IPS DF 6.9 (cell line): ENCODE results near the gene TMEM89.

Source experiments
- DNase-seq: peaks from one replicate; pipeline ENCODE4 v3.0.0-alpha.2; 2013; ENCODE audit warnings: low read depth, low spot score
- H3K27ac ChIP-seq: one replicate; pipeline ENCODE4 v1.5.1; 2013; ENCODE audit warnings: low read length, control low read depth
- H3K27me3 ChIP-seq: 2 replicates; pipeline ENCODE4 v1.6.1; 2013; ENCODE audit warnings: mild to moderate bottlenecking, low read length; ENCODE audit not compliant: control insufficient read depth, insufficient read depth
- H3K36me3 ChIP-seq: 2 replicates; pipeline ENCODE4 v1.6.1; 2013; ENCODE audit warnings: low read length; ENCODE audit not compliant: control insufficient read depth, insufficient read depth
- H3K4me1 ChIP-seq: 2 replicates; pipeline ENCODE4 v1.6.1; 2013; ENCODE audit warnings: low read length; ENCODE audit not compliant: control insufficient read depth, insufficient read depth
- H3K4me3 ChIP-seq: 2 replicates; pipeline ENCODE4 v1.5.1; 2013; ENCODE audit warnings: mild to moderate bottlenecking, low read length
- H3K9me3 ChIP-seq: 2 replicates; pipeline ENCODE4 v1.6.1; 2013; ENCODE audit warnings: low read length, inconsistent platforms; ENCODE audit not compliant: control insufficient read depth, insufficient read depth
- WGBS: extraction: QIAGEN DNeasy Blood & Tissue Kit; methylation state at CpG from one replicate; pipeline ENCODE4 v1.1.7; 2013; ENCODE audit warnings: mixed read lengths, missing lambda C conversion rate; ENCODE audit not compliant: insufficient read length, insufficient coverage; 5-methylcytosine and 5-hydroxymethylcytosine counted together

The TMEM89 gene

DNA sequence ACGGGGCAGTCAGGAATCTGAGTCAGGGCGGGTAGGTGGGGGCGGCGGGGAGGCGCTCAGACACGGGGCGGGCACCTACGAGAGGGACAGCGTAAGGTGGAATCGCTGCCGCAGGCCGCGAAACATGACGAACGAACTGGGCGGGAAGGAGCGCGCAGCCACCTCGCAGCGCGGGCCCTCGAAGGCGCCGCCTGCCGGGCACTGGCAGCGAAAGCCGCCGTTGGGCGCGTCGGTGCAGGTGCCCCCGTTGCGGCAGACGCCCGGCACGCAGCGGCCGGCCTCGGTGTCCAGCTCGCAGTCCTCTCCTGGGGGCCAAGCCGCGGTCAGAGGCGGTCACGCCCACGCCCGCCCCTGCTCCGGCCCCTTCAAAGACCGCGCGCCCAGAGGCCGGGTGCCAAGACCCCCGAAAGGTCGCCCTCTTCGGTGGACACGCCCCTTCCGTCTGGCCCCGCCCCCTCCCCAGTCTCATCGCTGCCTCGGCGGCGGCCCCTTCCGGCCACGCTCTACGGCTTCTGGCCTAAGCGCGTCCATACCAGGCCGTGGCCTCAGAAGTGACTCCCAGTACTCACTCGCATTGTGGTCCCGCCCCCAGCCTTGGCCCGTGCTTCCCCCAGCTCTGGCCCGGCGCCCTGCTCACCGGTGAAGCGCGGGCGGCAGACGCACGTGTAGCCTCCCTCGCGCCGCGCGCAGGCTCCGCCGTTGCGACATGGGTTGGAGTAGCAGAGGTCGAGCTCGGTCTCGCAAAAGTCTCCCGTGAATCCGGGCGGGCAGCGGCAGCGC is 34.7 kb upstream of the TMEM89 start:
- Histone ChIP-seq H3K9me3 (no peaks in the 10 kb centered on the region), H3K27me3 (no peaks in the 10 kb centered on the region), H3K27ac (no peak overlapping the region), H3K4me3 (peak overlapping the region; percentile 40; the same call in 1 of the 2 replicates), H3K4me1 (peaks cover 4% of the 10 kb centered on the region), H3K36me3 (peaks cover 5% of the 10 kb centered on the region)
- WGBS: no CpG with 5 or more reads among the region's 94 CpGs
- no peak for DNase-seq

DNA sequence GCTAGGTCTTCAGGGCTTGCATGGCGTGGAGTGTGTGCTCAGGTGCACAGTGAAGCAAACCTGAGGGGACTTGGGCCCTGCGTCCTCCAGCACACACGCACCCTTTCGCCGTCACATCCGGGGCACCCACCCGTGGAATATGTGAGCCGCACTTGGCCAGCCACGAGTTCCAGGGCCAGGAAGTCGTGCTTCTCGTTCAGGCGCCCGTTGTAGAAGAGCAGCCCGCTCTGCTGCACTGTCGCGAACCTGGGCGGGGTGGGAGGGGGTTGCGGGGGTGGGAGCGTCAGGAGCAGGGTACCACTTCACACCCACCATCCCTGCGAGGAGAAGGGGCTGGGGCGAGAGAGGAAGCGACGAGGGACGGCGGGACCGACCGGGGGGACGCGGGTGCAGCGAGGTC is 34.0 kb upstream of the TMEM89 start:
- WGBS: no CpG with 5 or more reads among the region's 30 CpGs
- H3K27ac ChIP-seq: no peak overlapping the region
- peaks cover 4% of the 10 kb centered on the region for H3K4me1 ChIP-seq
- no peaks in the 10 kb centered on the region for H3K27me3 ChIP-seq
- H3K36me3 ChIP-seq: peaks cover 11% of the 10 kb centered on the region; the same call in 1 of the 2 replicates
- no peak for DNase-seq
- H3K4me3 ChIP-seq: peak overlapping the region; percentile 40; the same call in 1 of the 2 replicates
- no peaks in the 10 kb centered on the region for H3K9me3 ChIP-seq

DNA sequence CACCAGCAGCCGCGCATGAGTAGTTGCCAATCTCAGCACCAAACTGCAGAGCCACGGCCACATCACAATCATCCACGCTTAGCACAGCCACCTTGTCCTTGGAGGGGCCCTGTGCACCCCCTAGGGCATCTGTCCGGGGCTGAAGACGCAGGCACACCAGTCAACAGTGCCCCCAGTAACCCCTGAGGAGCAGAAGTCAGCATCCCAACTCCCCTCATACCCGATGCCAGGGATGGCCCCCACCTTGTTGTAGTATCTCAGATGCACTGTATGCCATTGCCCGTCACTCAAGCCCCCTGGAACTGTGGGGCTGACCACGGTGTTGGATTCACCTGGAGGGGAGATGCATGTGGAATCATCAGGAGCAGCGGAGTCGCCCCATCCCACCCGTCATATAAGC is 33.5 kb upstream of the TMEM89 start:
- H3K27me3 ChIP-seq: no peaks in the 10 kb centered on the region
- H3K36me3 ChIP-seq: peaks cover 11% of the 10 kb centered on the region; the same call in 1 of the 2 replicates
- peaks cover 4% of the 10 kb centered on the region for H3K4me1 ChIP-seq
- H3K9me3 ChIP-seq: no peaks in the 10 kb centered on the region
- no peak overlapping the region for H3K4me3 ChIP-seq
- WGBS: no CpG with 5 or more reads among the region's 12 CpGs
- no peak overlapping the region for H3K27ac ChIP-seq
- DNase-seq: no peak

DNA sequence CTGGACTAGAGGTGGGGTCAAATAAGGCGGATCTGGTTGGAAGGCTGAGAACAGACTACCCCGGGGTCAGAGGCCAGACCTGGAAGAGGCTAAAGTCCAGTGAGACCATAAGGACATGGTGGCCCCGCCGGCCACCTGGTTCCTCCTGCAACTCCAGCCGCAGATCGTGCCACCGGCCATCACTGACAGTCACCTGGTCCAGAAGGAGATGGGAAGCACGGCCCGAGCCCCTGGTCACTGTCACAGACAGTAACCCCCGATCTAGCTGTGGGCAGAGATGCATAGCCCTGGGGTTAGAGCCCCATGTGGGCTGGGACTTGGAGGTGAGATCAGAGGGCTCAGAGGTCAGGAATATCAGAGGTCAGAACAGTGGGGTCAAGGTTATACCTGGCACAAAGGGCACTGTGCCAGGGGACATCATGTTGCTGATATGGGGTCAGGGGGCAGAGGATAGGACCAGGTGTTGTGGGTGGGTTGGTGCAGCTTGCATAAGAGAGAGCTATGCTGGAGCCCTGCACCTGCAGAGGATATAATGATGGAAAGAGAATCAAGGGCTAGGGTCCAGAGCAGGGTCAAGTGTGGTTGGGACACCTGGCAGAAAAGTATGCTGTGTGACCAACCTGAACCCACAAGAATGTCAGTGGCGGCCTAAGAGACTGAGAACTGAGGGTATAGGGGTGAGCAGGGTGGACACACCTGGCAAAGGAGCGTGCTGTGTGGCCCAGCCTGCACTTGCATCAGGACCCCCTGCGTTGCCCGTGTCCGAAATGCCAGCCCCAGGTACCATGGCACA is 31.6 kb upstream of the TMEM89 start:
- Histone ChIP-seq H3K27ac (no peak overlapping the region), H3K4me1 (peaks cover 4% of the 10 kb centered on the region), H3K36me3 (peaks cover 15% of the 10 kb centered on the region), H3K9me3 (no peaks in the 10 kb centered on the region), H3K27me3 (no peaks in the 10 kb centered on the region), H3K4me3 (no peak overlapping the region)
- no CpG with 5 or more reads among the region's 15 CpGs for WGBS
- no peak for DNase-seq

DNA sequence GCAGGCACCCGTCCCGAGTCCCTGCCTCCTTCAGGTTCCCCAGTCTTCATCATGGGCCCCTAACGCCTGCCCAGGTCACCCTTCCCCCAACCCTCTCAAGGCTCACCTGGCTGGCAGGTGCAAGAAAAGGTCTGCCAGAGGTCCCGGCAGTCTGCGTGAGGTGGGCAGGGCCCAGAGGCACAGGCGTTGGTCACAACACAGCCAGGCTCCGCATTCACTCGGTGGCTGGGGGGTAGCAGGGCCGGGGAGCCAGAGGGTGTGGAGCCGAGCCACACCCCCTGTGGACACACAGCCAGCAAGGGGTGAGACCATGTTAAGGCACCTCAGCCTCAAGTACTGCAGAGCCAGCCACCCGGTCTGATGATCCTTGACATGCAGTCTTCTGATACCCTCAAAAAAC is 30.2 kb upstream of the TMEM89 start:
- H3K4me1 ChIP-seq: peaks cover under 1% of the 10 kb centered on the region; the same call in 1 of the 2 replicates
- peaks cover 15% of the 10 kb centered on the region for H3K36me3 ChIP-seq
- DNase-seq: no peak
- no peaks in the 10 kb centered on the region for H3K27me3 ChIP-seq
- no peaks in the 10 kb centered on the region for H3K9me3 ChIP-seq
- no peak overlapping the region for H3K27ac ChIP-seq
- WGBS: no CpG with 5 or more reads among the region's 11 CpGs
- no peak overlapping the region for H3K4me3 ChIP-seq

DNA sequence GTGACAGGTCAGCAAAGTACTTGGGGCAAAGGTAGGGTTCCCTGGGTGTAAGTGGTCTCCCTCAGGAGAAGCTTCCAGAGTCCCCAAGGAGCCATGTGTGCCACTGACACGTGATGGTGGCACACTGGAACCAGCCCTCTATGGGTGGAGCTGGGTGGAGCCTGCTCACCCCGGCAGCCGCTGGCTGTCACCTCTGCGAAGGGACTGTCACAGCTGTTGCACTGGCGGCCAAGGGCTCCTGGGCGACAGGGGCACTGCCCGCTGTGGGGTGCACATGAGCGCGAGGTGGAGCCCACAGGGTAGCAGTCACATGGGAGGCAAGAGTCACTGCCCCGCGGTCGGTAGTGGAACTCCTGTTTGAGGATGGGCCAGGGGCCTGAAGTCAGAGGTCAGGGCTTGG is 29.2 kb upstream of the TMEM89 start:
- DNase-seq: no peak
- H3K27me3 ChIP-seq: no peaks in the 10 kb centered on the region
- no peak overlapping the region for H3K27ac ChIP-seq
- H3K4me3 ChIP-seq: no peak overlapping the region
- H3K36me3 ChIP-seq: peaks cover 21% of the 10 kb centered on the region
- no CpG with 5 or more reads among the region's 12 CpGs for WGBS
- H3K4me1 ChIP-seq: no peaks in the 10 kb centered on the region
- H3K9me3 ChIP-seq: no peaks in the 10 kb centered on the region

DNA sequence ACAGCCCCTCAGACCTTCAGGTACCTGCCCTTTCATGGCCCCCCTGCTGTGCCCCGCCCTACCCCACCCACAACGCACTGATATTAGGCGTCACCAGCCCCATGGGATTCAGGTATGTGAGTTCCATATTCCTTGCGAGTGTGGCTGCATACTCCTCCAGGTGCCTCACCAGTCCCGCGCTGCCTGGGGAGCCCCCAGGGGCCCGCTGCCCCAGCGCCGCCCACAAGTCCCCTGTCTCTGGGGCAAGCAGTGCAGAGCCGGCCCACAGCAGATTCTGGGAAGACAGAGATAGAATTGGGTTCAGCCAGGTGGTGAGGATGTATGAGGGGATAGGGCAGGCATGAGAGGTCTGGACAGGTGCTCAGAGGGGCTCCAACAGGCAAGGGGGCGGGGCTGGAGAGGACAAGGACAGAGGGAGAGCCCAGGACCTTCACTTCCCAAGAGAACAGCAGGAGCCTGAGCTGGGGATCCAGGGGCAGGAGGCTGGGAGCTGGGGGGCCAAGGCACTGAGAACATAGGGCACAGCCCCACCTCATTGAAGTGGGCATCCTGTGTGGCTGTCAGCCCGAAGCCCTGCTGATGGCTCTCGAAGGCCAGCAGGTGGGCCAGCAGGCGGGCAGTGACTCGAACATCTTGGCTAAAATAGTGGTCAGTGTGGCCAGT is 26.8 kb upstream of the TMEM89 start:
- H3K36me3 ChIP-seq: peaks cover 29% of the 10 kb centered on the region
- WGBS: no CpG with 5 or more reads among the region's 15 CpGs

DNA sequence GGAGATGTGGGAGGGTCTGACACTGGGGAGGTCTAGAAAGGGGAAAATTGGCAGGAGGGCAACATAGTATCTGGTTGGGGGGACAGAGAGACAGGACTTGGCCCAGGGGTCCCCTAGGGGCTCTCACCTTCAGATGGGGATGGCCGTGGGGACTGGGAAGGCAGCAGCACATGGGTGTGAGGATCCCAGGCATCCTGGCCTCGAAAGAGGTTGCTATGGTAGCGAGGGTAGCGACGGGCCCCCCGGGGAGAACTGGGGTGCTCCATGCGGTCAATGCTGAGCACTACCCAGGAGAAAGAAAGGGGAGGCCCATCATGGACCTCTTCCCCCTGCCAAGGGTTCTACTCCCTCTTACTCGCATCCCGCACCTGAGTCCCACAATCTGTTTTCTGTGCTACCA is 26.1 kb upstream of the TMEM89 start:
- no peak overlapping the region for H3K4me3 ChIP-seq
- WGBS: no CpG with 5 or more reads among the region's 9 CpGs
- no peak overlapping the region for H3K27ac ChIP-seq
- no peak for DNase-seq
- no peaks in the 10 kb centered on the region for H3K9me3 ChIP-seq
- H3K27me3 ChIP-seq: no peaks in the 10 kb centered on the region
- no peaks in the 10 kb centered on the region for H3K4me1 ChIP-seq
- H3K36me3 ChIP-seq: peaks cover 33% of the 10 kb centered on the region

More for the DNA sequence above, 26.8 kb upstream of the TMEM89 start:
- no peak for DNase-seq
- Histone ChIP-seq H3K27ac (no peak overlapping the region), H3K4me1 (no peaks in the 10 kb centered on the region), H3K9me3 (no peaks in the 10 kb centered on the region), H3K4me3 (no peak overlapping the region), H3K27me3 (no peaks in the 10 kb centered on the region)

DNA sequence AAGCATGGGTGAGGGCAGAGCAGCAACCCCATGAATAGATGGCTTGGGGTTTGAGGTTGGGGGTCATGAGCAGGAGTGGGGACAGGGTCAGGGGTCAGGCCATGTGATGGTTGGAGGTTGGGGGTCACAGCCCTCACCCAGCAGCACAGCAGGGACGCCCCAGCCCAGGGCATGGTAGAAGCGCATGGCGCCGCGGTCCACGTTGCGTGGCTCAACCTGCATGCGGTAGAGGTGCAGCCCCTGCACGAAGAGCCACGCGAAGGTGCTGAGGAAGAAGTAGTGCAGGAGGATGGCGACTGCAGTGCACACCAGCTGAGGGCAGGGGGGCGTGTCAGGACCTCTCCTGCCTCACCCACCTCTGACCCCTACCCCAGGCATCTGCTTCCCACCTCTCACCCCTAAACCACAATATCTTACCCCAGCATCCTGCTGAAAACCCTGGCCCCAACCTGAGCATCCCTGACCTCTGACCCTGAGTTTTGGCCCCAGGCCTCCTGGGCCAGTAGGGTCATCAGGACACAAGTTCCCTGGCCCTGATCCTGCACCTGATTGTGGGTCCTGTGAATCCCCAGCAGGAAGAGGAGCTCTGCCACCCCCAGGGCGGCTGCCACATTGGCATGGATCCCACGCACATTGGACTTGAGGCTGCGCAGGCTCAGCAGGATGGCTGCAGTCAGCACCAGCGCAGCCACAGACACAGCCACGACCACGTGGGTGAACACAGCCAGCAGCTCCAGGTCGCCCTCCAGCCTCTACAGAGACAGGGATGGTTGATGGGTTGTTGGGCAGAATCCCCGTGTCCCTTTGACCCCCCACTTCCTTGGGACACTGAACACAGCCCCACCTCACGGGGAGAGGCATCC is 23.6 kb upstream of the TMEM89 start:
- H3K36me3 ChIP-seq: peaks cover 35% of the 10 kb centered on the region

More for the DNA sequence above, 23.6 kb upstream of the TMEM89 start:
- no CpG with 5 or more reads among the region's 22 CpGs for WGBS
- no peaks in the 10 kb centered on the region; the same call in 1 of the 2 replicates for H3K4me1 ChIP-seq
- no peak overlapping the region for H3K27ac ChIP-seq
- no peaks in the 10 kb centered on the region for H3K27me3 ChIP-seq
- H3K4me3 ChIP-seq: no peak overlapping the region
- H3K9me3 ChIP-seq: no peaks in the 10 kb centered on the region
- no peak for DNase-seq
